WTC11 (cell line): ENCODE data around the gene TEAD1. TPM values are rescaled to one million over a fixed set of nuclear protein-coding genes. Genes with fewer than 3 reads are reported as not detected.

Experiments
- ATAC-seq: fragments of 200-7000 bp; cut with Tn5 transposase; 2 replicates; pipeline ENCODE4 v1.10.0; 2021; ENCODE audit warnings: mild to moderate bottlenecking, moderate library complexity
- CTCF ChIA-PET: fragments of 300-600 bp; sonication (Branson Sonifier 250); formaldehyde crosslinking; loops from one replicate; lab custom pipeline; 2021; ENCODE audit warnings: antibody characterized with exemption; lab: Charles Lee
- POLR2A ChIA-PET: fragments of 350-600 bp; sonication (Branson Sonifier 250); formaldehyde crosslinking; loops from one replicate; lab custom pipeline; 2021; ENCODE audit warnings: antibody characterized with exemption; lab: Charles Lee
- DNase-seq: peaks from one replicate; pipeline ENCODE4 v3.0.0; 2021; ENCODE audit warnings: low spot score
- H3K27ac Mint-ChIP-seq: 2 replicates; pipeline ENCODE4 v1.8.0; 2021; ENCODE audit warnings: mixed read lengths
- H3K27me3 Mint-ChIP-seq: 2 replicates; pipeline ENCODE4 v1.8.0; 2021; ENCODE audit warnings: low read depth, mild to moderate bottlenecking, moderate library complexity, mixed read lengths
- H3K36me3 Mint-ChIP-seq: 2 replicates; pipeline ENCODE4 v1.8.0; 2021; ENCODE audit warnings: mixed read lengths
- H3K4me1 Mint-ChIP-seq: 2 replicates; pipeline ENCODE4 v1.8.0; 2022; ENCODE audit warnings: mixed read lengths
- H3K4me3 Mint-ChIP-seq: 2 replicates; pipeline ENCODE4 v1.8.0; 2021; ENCODE audit warnings: mild to moderate bottlenecking, moderate library complexity, mixed read lengths
- H3K9me3 Mint-ChIP-seq: 2 replicates; pipeline ENCODE4 v1.8.0; 2021; ENCODE audit warnings: mixed read lengths
- ATF6 ChIP-seq: sonication (generic); formaldehyde crosslinking; IDR thresholded peaks from 2 replicates; pipeline ENCODE4 v1.8.1; 2023; ENCODE audit warnings: mild to moderate bottlenecking, missing genetic modification reagents
- CBFB ChIP-seq: sonication (generic); formaldehyde crosslinking; IDR thresholded peaks from 2 replicates; pipeline ENCODE4 v1.8.1; 2022; ENCODE audit warnings: mild to moderate bottlenecking, low read depth, missing genetic modification reagents
- CREB1 ChIP-seq: sonication (generic); formaldehyde crosslinking; IDR thresholded peaks from 2 replicates; pipeline ENCODE4 v1.8.0; 2023; ENCODE audit warnings: mild to moderate bottlenecking, missing genetic modification reagents
- E2F5 ChIP-seq: sonication (generic); formaldehyde crosslinking; IDR thresholded peaks from 2 replicates; pipeline ENCODE4 v1.8.1; 2022; ENCODE audit warnings: mild to moderate bottlenecking, moderate library complexity, missing genetic modification reagents
- ESRRA ChIP-seq: sonication (generic); formaldehyde crosslinking; IDR thresholded peaks from 2 replicates; pipeline ENCODE4 v1.8.1; 2022; ENCODE audit warnings: mild to moderate bottlenecking, missing genetic modification reagents, borderline replicate concordance
- NR3C1 ChIP-seq: sonication (generic); formaldehyde crosslinking; conservative IDR thresholded peaks from 2 replicates; pipeline ENCODE4 v1.8.1; 2023; ENCODE audit warnings: low read depth, mild to moderate bottlenecking, missing genetic modification reagents
- PRDM15 ChIP-seq: sonication (generic); formaldehyde crosslinking; IDR thresholded peaks from 2 replicates; pipeline ENCODE4 v1.8.0; 2022; ENCODE audit warnings: missing genetic modification reagents
- TEAD4 ChIP-seq: sonication (generic); formaldehyde crosslinking; IDR thresholded peaks from 2 replicates; pipeline ENCODE4 v1.8.0; 2022; ENCODE audit warnings: mild to moderate bottlenecking, missing genetic modification reagents
- ZBTB43 ChIP-seq: sonication (generic); formaldehyde crosslinking; IDR thresholded peaks from 2 replicates; pipeline ENCODE4 v1.8.1; 2023; ENCODE audit warnings: mild to moderate bottlenecking, missing genetic modification reagents
- ZNF281 ChIP-seq: sonication (generic); formaldehyde crosslinking; IDR thresholded peaks from 2 replicates; pipeline ENCODE4 v1.8.0; 2023; ENCODE audit warnings: mild to moderate bottlenecking, missing genetic modification reagents
- ZNF512 ChIP-seq: sonication (generic); formaldehyde crosslinking; IDR thresholded peaks from 2 replicates; pipeline ENCODE4 v1.8.1; 2022; ENCODE audit warnings: missing genetic modification reagents, borderline replicate concordance
- total RNA-seq: library from RNA; stranded (reverse); gene quantifications from 3 replicates; pipeline ENCODE4 v1.2.3, GENCODE V29; 2021
- TF ChIP-seq, protein P1 (sequence below): sonication (generic); formaldehyde crosslinking; IDR thresholded peaks from 2 replicates; pipeline ENCODE4 v1.8.0; 2023; ENCODE audit warnings: missing genetic modification reagents
- TF ChIP-seq, protein P2 (sequence below): sonication (generic); formaldehyde crosslinking; IDR thresholded peaks from 2 replicates; pipeline ENCODE4 v1.8.0; 2022; ENCODE audit warnings: mild to moderate bottlenecking, missing genetic modification reagents
- TF ChIP-seq, protein P3 (sequence below): sonication (generic); formaldehyde crosslinking; IDR thresholded peaks from 2 replicates; pipeline ENCODE4 v1.8.1; 2023; ENCODE audit warnings: mild to moderate bottlenecking, missing genetic modification reagents, borderline replicate concordance

Gene TEAD1
- total RNA-seq, 1 experiment from 2014 or later, result 79.9 TPM

DNA sequence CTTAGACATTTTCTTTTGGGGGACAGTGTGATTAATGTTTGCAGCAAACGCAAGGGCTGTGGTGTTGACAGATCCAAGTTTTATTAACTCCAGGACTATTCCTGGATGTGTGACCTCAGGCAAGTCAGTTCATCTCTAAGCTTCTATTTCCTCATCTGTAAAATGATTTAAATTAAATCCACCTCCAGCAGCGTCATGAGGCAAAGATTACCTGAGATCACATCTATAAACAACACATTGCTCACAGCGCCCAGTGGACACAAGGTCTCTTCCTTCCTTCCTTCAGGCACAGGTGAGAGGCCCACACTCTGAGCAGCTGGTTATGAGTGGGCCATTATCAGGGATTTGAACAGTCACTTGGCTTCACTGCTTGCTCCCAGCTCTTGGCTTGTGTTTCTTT lies 223.6 kb downstream of the TEAD1 start:
- Mint-ChIP-seq H3K4me3 (no peak overlapping the region), H3K27ac (peak overlapping the region; percentile 57; the same call in 1 of the 2 replicates), H3K36me3 (peaks cover 40% of the 10 kb centered on the region), H3K9me3 (no peaks in the 10 kb centered on the region), H3K27me3 (no peaks in the 10 kb centered on the region), H3K4me1 (peaks cover 35% of the 10 kb centered on the region)
- TF ChIP-seq CBFB (CRISPR knock-in tag) (no peak), CREB1 (CRISPR knock-in tag) (no peak), E2F5 (CRISPR knock-in tag) (no peak), ZNF512 (CRISPR knock-in tag) (no peak), ZBTB43 (CRISPR knock-in tag) (no peak), NR3C1 (CRISPR knock-in tag) (no peak), ESRRA (no peak), TEAD4 (no peak), ZNF281 (no peak), ATF6 (no peak)
- TF ChIP-seq, protein P1, sequence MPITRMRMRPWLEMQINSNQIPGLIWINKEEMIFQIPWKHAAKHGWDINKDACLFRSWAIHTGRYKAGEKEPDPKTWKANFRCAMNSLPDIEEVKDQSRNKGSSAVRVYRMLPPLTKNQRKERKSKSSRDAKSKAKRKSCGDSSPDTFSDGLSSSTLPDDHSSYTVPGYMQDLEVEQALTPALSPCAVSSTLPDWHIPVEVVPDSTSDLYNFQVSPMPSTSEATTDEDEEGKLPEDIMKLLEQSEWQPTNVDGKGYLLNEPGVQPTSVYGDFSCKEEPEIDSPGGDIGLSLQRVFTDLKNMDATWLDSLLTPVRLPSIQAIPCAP (CRISPR knock-in tag), result no peak
- TF ChIP-seq, protein P2, sequence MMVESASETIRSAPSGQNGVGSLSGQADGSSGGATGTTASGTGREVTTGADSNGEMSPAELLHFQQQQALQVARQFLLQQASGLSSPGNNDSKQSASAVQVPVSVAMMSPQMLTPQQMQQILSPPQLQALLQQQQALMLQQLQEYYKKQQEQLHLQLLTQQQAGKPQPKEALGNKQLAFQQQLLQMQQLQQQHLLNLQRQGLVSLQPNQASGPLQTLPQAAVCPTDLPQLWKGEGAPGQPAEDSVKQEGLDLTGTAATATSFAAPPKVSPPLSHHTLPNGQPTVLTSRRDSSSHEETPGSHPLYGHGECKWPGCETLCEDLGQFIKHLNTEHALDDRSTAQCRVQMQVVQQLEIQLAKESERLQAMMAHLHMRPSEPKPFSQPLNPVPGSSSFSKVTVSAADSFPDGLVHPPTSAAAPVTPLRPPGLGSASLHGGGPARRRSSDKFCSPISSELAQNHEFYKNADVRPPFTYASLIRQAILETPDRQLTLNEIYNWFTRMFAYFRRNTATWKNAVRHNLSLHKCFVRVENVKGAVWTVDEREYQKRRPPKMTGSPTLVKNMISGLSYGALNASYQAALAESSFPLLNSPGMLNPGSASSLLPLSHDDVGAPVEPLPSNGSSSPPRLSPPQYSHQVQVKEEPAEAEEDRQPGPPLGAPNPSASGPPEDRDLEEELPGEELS (CRISPR knock-in tag), result no peak
- ChIA-PET POLR2A (interaction anchor here (0.7 kb wide), 1 partner anchor 496 kb away, joined by 3 read pairs; no protein-coding TSS in a partner anchor), CTCF (interaction anchor here (1.3 kb wide), 1 partner anchor 17 kb away, joined by 7 read pairs; no protein-coding TSS in a partner anchor)
- DNase-seq (no peak), ATAC-seq (no peak)

GRCh38 chr11:12900496-12900895 lies 226.3 kb downstream of the TEAD1 start:
- DNase-seq (no peak), ATAC-seq (no peak)
- H3K4me3 Mint-ChIP-seq, result no peak overlapping the region
- H3K27me3 Mint-ChIP-seq, result no peaks in the 10 kb centered on the region
- POLR2A ChIA-PET, result no interaction called here
- H3K4me1 Mint-ChIP-seq, result peaks cover 17% of the 10 kb centered on the region
- H3K27ac Mint-ChIP-seq, result no peak overlapping the region
- CTCF ChIA-PET, result interaction anchor here (4.9 kb wide), 1 partner anchor 14 kb away, joined by 43 read pairs; no protein-coding TSS in a partner anchor
- peaks cover 39% of the 10 kb centered on the region for H3K36me3 Mint-ChIP-seq
- H3K9me3 Mint-ChIP-seq, result no peaks in the 10 kb centered on the region
- TF ChIP-seq, protein P3, sequence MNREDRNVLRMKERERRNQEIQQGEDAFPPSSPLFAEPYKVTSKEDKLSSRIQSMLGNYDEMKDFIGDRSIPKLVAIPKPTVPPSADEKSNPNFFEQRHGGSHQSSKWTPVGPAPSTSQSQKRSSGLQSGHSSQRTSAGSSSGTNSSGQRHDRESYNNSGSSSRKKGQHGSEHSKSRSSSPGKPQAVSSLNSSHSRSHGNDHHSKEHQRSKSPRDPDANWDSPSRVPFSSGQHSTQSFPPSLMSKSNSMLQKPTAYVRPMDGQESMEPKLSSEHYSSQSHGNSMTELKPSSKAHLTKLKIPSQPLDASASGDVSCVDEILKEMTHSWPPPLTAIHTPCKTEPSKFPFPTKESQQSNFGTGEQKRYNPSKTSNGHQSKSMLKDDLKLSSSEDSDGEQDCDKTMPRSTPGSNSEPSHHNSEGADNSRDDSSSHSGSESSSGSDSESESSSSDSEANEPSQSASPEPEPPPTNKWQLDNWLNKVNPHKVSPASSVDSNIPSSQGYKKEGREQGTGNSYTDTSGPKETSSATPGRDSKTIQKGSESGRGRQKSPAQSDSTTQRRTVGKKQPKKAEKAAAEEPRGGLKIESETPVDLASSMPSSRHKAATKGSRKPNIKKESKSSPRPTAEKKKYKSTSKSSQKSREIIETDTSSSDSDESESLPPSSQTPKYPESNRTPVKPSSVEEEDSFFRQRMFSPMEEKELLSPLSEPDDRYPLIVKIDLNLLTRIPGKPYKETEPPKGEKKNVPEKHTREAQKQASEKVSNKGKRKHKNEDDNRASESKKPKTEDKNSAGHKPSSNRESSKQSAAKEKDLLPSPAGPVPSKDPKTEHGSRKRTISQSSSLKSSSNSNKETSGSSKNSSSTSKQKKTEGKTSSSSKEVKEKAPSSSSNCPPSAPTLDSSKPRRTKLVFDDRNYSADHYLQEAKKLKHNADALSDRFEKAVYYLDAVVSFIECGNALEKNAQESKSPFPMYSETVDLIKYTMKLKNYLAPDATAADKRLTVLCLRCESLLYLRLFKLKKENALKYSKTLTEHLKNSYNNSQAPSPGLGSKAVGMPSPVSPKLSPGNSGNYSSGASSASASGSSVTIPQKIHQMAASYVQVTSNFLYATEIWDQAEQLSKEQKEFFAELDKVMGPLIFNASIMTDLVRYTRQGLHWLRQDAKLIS, result no peak
- no peak for TF ChIP-seq PRDM15 (CRISPR knock-in tag)
